Measurements from ENCODE around the gene CDC42BPG.
A peak's percentile ranks its signal among the peaks of the same experiment; 100 is the strongest.

The CDC42BPG gene

DNA sequence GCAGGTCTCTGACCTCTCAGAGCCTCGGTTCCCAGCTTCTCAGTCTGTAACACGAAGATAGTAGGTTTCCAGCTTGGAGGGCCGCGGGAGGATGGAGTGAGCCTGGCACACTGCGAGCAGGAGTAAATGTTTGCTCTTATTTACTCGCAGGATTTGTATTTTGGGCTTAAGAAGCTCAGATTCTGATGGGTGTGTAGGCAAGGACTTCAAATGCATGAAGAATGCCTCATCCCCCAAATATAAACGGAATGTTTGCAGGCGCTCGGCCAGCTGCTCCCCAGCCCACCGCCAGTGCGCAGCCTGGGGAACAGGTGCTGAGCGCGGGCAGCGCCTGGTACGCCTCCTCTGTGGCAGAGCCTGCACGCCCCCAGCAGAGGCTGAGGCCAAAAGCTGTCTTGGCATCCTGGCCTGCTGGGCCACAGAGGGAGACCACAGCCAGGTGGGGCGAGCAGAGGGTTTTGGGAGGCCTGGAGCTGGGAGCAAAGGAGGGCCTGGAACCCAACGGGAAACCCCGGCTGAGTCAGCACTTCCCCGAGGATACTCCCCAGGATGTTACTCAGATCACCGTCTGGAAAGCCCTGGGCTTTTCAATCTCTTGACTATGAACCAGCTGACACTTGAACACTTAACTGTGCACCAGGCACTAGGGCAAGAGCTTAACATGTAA is 24.6 kb upstream of the CDC42BPG start (continued):
- TF ChIP-seq ZNF548 (tag by site-specific recombination; IDR thresholded peaks at IDR 0.05) (no peak), ZNF600 (tag by site-specific recombination; IDR thresholded peaks at IDR 0.05) (peak; percentile 51; the same call in 1 of the 2 replicates), ZNF48 (tag by site-specific recombination; IDR thresholded peaks at IDR 0.05) (no peak), ZIC2 (tag by site-specific recombination; IDR thresholded peaks at IDR 0.05) (peak; percentile 67), GLIS1 (tag by site-specific recombination; IDR thresholded peaks at IDR 0.05) (0 out of 2 replicates have a peak, but pooled peaks have one; percentile 15), ZSCAN16 (tag by site-specific recombination; IDR thresholded peaks at IDR 0.05) (no peak)

GRCh38 chr11:64867748-64868462 is 23.5 kb upstream of the CDC42BPG start:
- POLR2A ChIA-PET: no interaction called here
- Histone ChIP-seq H3K4me3 (ENCODE audit: low read depth, low read length) (no peak overlapping the region), H3K4me1 (ENCODE audit: control insufficient read depth, insufficient read depth, low read length) (no peaks in the 10 kb centered on the region), H3K36me3 (ENCODE audit: control insufficient read depth in 2 of 2, insufficient read depth in 1 of 2, low read length in 2 of 2) (peaks cover 0 to 12% of the 10 kb centered on the region in 2 experiments; a peak in 1 of 3 replicates), H3K27ac (ENCODE audit: extremely low read depth, low read depth, low read length) (no peak overlapping the region), H3K9me3 (ENCODE audit: control insufficient read depth, insufficient read depth, low read depth, low read length) (no peaks in the 10 kb centered on the region)
- CTCF ChIA-PET: interaction anchor here (0.9 to 3.7 kb wide), 4 partner anchors 11 to 21 kb away, joined by 3 to 22 read pairs (median 9); partner anchors contain the start of gene EHD1
- TF ChIP-seq, protein P1, sequence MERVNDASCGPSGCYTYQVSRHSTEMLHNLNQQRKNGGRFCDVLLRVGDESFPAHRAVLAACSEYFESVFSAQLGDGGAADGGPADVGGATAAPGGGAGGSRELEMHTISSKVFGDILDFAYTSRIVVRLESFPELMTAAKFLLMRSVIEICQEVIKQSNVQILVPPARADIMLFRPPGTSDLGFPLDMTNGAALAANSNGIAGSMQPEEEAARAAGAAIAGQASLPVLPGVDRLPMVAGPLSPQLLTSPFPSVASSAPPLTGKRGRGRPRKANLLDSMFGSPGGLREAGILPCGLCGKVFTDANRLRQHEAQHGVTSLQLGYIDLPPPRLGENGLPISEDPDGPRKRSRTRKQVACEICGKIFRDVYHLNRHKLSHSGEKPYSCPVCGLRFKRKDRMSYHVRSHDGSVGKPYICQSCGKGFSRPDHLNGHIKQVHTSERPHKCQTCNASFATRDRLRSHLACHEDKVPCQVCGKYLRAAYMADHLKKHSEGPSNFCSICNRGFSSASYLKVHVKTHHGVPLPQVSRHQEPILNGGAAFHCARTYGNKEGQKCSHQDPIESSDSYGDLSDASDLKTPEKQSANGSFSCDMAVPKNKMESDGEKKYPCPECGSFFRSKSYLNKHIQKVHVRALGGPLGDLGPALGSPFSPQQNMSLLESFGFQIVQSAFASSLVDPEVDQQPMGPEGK (tag by site-specific recombination; IDR thresholded peaks at IDR 0.05): no peak
- TF ChIP-seq, protein P2, sequence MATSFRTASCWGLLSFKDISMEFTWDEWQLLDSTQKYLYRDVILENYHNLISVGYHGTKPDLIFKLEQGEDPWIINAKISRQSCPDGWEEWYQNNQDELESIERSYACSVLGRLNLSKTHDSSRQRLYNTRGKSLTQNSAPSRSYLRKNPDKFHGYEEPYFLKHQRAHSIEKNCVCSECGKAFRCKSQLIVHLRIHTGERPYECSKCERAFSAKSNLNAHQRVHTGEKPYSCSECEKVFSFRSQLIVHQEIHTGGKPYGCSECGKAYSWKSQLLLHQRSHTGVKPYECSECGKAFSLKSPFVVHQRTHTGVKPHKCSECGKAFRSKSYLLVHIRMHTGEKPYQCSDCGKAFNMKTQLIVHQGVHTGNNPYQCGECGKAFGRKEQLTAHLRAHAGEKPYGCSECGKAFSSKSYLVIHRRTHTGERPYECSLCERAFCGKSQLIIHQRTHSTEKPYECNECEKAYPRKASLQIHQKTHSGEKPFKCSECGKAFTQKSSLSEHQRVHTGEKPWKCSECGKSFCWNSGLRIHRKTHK (tag by site-specific recombination; IDR thresholded peaks at IDR 0.05): no peak
- TF ChIP-seq ZBTB17 (tag by site-specific recombination; IDR thresholded peaks at IDR 0.05) (no peak), ZNF639 (tag by site-specific recombination; IDR thresholded peaks at IDR 0.05) (no peak), ZFP3 (tag by site-specific recombination; IDR thresholded peaks at IDR 0.05; ENCODE audit: low read depth) (no peak), SP3 (tag by site-specific recombination; IDR thresholded peaks at IDR 0.05) (no peak), HOXD13 (CRISPR knock-in tag; IDR thresholded peaks at IDR 0.05; ENCODE audit: borderline replicate concordance) (no peak), REPIN1 (tag by site-specific recombination; IDR thresholded peaks at IDR 0.05; ENCODE audit: low read depth) (no peak), ZBTB11 (tag by site-specific recombination; conservative IDR thresholded peaks at IDR 0.05; ENCODE audit: low read depth) (no peak), ZBTB20 (tag by site-specific recombination; IDR thresholded peaks at IDR 0.05) (no peak)
- TF ChIP-seq, protein P3, sequence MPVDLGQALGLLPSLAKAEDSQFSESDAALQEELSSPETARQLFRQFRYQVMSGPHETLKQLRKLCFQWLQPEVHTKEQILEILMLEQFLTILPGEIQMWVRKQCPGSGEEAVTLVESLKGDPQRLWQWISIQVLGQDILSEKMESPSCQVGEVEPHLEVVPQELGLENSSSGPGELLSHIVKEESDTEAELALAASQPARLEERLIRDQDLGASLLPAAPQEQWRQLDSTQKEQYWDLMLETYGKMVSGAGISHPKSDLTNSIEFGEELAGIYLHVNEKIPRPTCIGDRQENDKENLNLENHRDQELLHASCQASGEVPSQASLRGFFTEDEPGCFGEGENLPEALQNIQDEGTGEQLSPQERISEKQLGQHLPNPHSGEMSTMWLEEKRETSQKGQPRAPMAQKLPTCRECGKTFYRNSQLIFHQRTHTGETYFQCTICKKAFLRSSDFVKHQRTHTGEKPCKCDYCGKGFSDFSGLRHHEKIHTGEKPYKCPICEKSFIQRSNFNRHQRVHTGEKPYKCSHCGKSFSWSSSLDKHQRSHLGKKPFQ (tag by site-specific recombination; IDR thresholded peaks at IDR 0.05): no peak
- TF ChIP-seq, protein P4, sequence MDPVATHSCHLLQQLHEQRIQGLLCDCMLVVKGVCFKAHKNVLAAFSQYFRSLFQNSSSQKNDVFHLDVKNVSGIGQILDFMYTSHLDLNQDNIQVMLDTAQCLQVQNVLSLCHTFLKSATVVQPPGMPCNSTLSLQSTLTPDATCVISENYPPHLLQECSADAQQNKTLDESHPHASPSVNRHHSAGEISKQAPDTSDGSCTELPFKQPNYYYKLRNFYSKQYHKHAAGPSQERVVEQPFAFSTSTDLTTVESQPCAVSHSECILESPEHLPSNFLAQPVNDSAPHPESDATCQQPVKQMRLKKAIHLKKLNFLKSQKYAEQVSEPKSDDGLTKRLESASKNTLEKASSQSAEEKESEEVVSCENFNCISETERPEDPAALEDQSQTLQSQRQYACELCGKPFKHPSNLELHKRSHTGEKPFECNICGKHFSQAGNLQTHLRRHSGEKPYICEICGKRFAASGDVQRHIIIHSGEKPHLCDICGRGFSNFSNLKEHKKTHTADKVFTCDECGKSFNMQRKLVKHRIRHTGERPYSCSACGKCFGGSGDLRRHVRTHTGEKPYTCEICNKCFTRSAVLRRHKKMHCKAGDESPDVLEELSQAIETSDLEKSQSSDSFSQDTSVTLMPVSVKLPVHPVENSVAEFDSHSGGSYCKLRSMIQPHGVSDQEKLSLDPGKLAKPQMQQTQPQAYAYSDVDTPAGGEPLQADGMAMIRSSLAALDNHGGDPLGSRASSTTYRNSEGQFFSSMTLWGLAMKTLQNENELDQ (tag by site-specific recombination; IDR thresholded peaks at IDR 0.05; ENCODE audit: low read depth): no peak
- TF ChIP-seq, protein P5, sequence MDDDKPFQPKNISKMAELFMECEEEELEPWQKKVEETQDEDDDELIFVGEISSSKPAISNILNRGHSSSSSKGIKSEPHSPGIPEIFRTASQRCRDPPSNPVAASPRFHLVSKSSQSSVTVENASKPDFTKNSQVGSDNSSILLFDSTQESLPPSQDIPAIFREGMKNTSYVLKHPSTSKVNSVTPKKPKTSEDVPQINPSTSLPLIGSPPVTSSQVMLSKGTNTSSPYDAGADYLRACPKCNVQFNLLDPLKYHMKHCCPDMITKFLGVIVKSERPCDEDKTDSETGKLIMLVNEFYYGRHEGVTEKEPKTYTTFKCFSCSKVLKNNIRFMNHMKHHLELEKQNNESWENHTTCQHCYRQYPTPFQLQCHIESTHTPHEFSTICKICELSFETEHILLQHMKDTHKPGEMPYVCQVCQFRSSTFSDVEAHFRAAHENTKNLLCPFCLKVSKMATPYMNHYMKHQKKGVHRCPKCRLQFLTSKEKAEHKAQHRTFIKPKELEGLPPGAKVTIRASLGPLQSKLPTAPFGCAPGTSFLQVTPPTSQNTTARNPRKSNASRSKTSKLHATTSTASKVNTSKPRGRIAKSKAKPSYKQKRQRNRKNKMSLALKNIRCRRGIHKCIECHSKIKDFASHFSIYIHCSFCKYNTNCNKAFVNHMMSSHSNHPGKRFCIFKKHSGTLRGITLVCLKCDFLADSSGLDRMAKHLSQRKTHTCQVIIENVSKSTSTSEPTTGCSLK (tag by site-specific recombination; IDR thresholded peaks at IDR 0.05): no peak

Data from HEK293 (cell line).